ENCODE data around the gene PIPOX.

PIPOX gene

GRCh38 chr17:29048440-29049368 lies 5.8 kb downstream of the PIPOX start:
- no peak for DNase-seq (ENCODE audit: low read depth in 2 of 2)

- DNase-seq (ENCODE audit: low read depth in 2 of 2), result no peak
Measured at GRCh38 chr17:29049541-29050145, 6.7 kb downstream of the PIPOX start.

- DNase-seq (ENCODE audit: low read depth in 2 of 2), result no peak
Measured at GRCh38 chr17:29050176-29050575, 7.2 kb downstream of the PIPOX start.

- no peak for DNase-seq (ENCODE audit: low read depth in 2 of 2)
Measured at GRCh38 chr17:29051194-29051593, 8.3 kb downstream of the PIPOX start.

- DNase-seq (ENCODE audit: low read depth in 2 of 2), result no peak
Measured at GRCh38 chr17:29051731-29052130, 8.8 kb downstream of the PIPOX start.

- DNase-seq (ENCODE audit: low read depth in 2 of 2), result no peak
Measured at GRCh38 chr17:29054835-29055234, 11.9 kb downstream of the PIPOX start.

GRCh38 chr17:29057361-29057760 lies 14.4 kb downstream of the PIPOX start:
- DNase-seq (ENCODE audit: low read depth in 2 of 2), result no peak

- no peak for DNase-seq (ENCODE audit: low read depth in 2 of 2)
Measured at GRCh38 chr17:29058391-29058790, 15.4 kb downstream of the PIPOX start.

GRCh38 chr17:29059281-29059680 lies 16.3 kb downstream of the PIPOX start:
- DNase-seq (ENCODE audit: low read depth in 2 of 2), result no peak

GRCh38 chr17:29060475-29060874 lies 17.5 kb downstream of the PIPOX start:
- no peak for DNase-seq (ENCODE audit: low read depth in 2 of 2)

- DNase-seq (ENCODE audit: low read depth in 2 of 2), result no peak
Measured at GRCh38 chr17:29061036-29061435, 18.1 kb downstream of the PIPOX start.

GRCh38 chr17:29062215-29062614 lies 19.3 kb downstream of the PIPOX start:
- no peak for DNase-seq (ENCODE audit: low read depth in 2 of 2)

- no peak for DNase-seq (ENCODE audit: low read depth in 2 of 2)
Measured at GRCh38 chr17:29063992-29064391, 21.1 kb downstream of the PIPOX start.

GRCh38 chr17:29066047-29066446 lies 23.1 kb downstream of the PIPOX start:
- no peak for DNase-seq (ENCODE audit: low read depth in 2 of 2)

- no peak for DNase-seq (ENCODE audit: low read depth in 2 of 2)
Measured at GRCh38 chr17:29066606-29067005, 23.7 kb downstream of the PIPOX start.

- DNase-seq (ENCODE audit: low read depth in 2 of 2), result no peak
Measured at GRCh38 chr17:29068818-29069217, 25.9 kb downstream of the PIPOX start.

GRCh38 chr17:29069526-29070041 lies 26.6 kb downstream of the PIPOX start:
- DNase-seq (ENCODE audit: low read depth in 2 of 2), result no peak

- DNase-seq (ENCODE audit: low read depth in 2 of 2), result no peak
Measured at GRCh38 chr17:29070308-29070707, 27.4 kb downstream of the PIPOX start.

GRCh38 chr17:29070781-29071180 lies 27.8 kb downstream of the PIPOX start:
- no peak for DNase-seq (ENCODE audit: low read depth in 2 of 2)

GRCh38 chr17:29071303-29071702 lies 28.4 kb downstream of the PIPOX start:
- no peak for DNase-seq (ENCODE audit: low read depth in 2 of 2)

- no peak for DNase-seq (ENCODE audit: low read depth in 2 of 2)
Measured at GRCh38 chr17:29073045-29073444, 30.1 kb downstream of the PIPOX start.

- DNase-seq (ENCODE audit: low read depth in 2 of 2), result no peak
Measured at GRCh38 chr17:29073520-29073919, 30.6 kb downstream of the PIPOX start.

GRCh38 chr17:29074488-29074887 lies 31.5 kb downstream of the PIPOX start:
- DNase-seq (ENCODE audit: low read depth in 2 of 2), result no peak
